Measurements from ENCODE around the gene RAI1. TPM values are rescaled to one million over a fixed set of nuclear protein-coding genes. Genes with fewer than 3 reads are reported as not detected.

The RAI1 gene
- total RNA-seq, 4 donors from 2014 or later = 19.4 to 38.2 (median 35.3) TPM

- TF ChIP-seq CTCF (IDR thresholded peaks at IDR 0.05) = no peak
- no peak for TF ChIP-seq POLR2A (IDR thresholded peaks at IDR 0.05)
- 84 to 88% methylated on average over 9 to 13 of the region's 13 CpGs for WGBS, 2 donors
- no peak for DNase-seq (ENCODE audit: low spot score in 2 of 2)
- no peak overlapping the region for H3K4me3 ChIP-seq (ENCODE audit: low read depth, poor library complexity, severe bottlenecking)
- intact Hi-C loops (cut with DNase I; ENCODE audit: low total_unique reads) = no loop called here
Measured at GRCh38 chr17:17770632-17771044, 89.4 kb downstream of the RAI1 start.

- intact Hi-C loops (cut with DNase I; ENCODE audit: low total_unique reads) = no loop called here
- H3K4me3 ChIP-seq (ENCODE audit: low read depth, poor library complexity, severe bottlenecking) = no peak overlapping the region
- TF ChIP-seq POLR2A (IDR thresholded peaks at IDR 0.05) = no peak
- no peak for TF ChIP-seq CTCF (IDR thresholded peaks at IDR 0.05)
- WGBS, 2 donors = 91% methylated on average over 10 of the region's 10 CpGs
- no peak for DNase-seq (ENCODE audit: low spot score in 2 of 2)
Measured at GRCh38 chr17:17771498-17772201, 90.4 kb downstream of the RAI1 start.

- no peak overlapping the region for H3K4me3 ChIP-seq (ENCODE audit: low read depth, poor library complexity, severe bottlenecking)
- TF ChIP-seq POLR2A (IDR thresholded peaks at IDR 0.05) (no peak), CTCF (IDR thresholded peaks at IDR 0.05) (no peak)
- DNase-seq (ENCODE audit: low spot score in 2 of 2) = no peak
- 65% methylated on average over 3 of the region's 3 CpGs for WGBS, 2 donors
- intact Hi-C loops (cut with DNase I; ENCODE audit: low total_unique reads) = no loop called here
Measured at GRCh38 chr17:17772231-17772630, 91.0 kb downstream of the RAI1 start.

- WGBS, 2 donors = 32 to 55% methylated on average over 11 to 21 of the region's 21 CpGs
- DNase-seq (ENCODE audit: low spot score in 2 of 2) = no peak
- intact Hi-C loops (cut with DNase I; ENCODE audit: low total_unique reads) = no loop called here
- TF ChIP-seq POLR2A (IDR thresholded peaks at IDR 0.05) (no peak), CTCF (IDR thresholded peaks at IDR 0.05) (no peak)
- no peak overlapping the region for H3K4me3 ChIP-seq (ENCODE audit: low read depth, poor library complexity, severe bottlenecking)
Measured at GRCh38 chr17:17774009-17774881, 93.0 kb downstream of the RAI1 start.

GRCh38 chr17:17776889-17777288 lies 95.6 kb downstream of the RAI1 start:
- intact Hi-C loops (cut with DNase I; ENCODE audit: low total_unique reads) = no loop called here
- TF ChIP-seq POLR2A (IDR thresholded peaks at IDR 0.05) (no peak), CTCF (IDR thresholded peaks at IDR 0.05) (no peak)
- 56 to 85% methylated on average over 3 of the region's 3 CpGs for WGBS, 2 donors
- H3K4me3 ChIP-seq (ENCODE audit: low read depth, poor library complexity, severe bottlenecking) = no peak overlapping the region
- DNase-seq (ENCODE audit: low spot score in 2 of 2) = no peak

All from lower leg skin (tissue), 4 donors.